ENCODE results near the gene CELF6.

The CELF6 gene

DNA sequence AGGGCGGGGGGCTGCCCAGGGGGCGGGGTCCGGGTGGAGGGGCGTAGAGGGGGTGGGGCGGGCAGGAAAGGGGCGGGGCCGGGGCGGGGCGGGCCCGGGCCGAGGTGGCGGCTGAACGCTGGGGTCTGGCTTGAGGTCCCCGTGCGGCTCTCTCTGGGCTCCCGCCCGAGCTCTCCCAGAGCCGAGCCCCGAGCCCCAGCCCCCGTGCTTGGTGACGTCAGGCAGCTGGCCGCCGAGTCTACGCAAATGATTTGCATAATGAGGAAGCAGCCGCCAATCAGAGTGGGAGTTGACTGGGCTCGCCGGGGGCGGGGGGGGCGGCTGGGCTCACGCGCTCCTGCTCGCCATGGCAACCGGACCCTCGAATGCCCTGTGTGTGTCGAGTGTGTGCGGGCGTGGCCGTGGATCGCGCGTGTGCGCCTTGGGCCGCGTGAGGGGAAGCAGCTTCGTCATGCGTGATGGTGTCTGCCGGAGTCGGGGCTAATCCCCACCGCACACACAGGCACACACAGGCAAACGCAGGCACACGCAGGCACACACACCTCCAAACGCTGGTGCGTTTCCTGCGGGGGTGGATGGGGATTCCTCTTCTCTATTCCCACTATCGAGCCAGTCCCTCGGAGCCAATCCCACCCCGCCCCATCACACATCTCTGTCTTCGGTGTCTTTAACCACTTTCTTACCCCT, at the start of gene CELF6:
TSS of gene CELF6 (minus strand) at position 173 of the 687 bp plus-strand sequence. CDS start 283 bp downstream, outside the sequence.
- peak; percentile 98 for DNase-seq (ENCODE audit: low spot score)

GRCh38 chr15:72368899-72369298, 48.9 kb upstream of the CELF6 start:
- DNase-seq (ENCODE audit: low spot score), result no peak

GRCh38 chr15:72368325-72368724, 48.4 kb upstream of the CELF6 start:
- DNase-seq (ENCODE audit: low spot score), result no peak

DNA sequence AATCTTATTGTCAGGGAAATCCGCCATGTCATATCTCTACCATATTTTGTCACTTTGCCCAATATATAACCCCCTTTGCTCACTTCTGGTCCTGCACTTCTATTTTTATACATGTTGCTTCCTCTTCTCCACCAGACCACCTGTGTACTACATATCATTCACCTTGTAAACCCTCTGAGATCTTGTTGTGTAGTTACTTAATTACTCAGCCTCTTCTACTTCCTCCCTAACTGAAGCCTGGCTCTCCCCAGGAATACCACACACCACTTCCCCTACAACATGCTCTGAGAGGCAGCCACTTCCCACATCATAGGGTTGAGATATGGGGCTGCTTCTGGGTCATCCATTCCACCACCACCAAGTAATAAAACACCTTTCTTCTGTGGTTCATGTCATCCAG, 45.9 kb upstream of the CELF6 start:
- no peak for DNase-seq (ENCODE audit: low spot score)

- DNase-seq (ENCODE audit: low spot score), result no peak
Observed at GRCh38 chr15:72361176-72361575, 41.2 kb upstream of the CELF6 start.

DNA sequence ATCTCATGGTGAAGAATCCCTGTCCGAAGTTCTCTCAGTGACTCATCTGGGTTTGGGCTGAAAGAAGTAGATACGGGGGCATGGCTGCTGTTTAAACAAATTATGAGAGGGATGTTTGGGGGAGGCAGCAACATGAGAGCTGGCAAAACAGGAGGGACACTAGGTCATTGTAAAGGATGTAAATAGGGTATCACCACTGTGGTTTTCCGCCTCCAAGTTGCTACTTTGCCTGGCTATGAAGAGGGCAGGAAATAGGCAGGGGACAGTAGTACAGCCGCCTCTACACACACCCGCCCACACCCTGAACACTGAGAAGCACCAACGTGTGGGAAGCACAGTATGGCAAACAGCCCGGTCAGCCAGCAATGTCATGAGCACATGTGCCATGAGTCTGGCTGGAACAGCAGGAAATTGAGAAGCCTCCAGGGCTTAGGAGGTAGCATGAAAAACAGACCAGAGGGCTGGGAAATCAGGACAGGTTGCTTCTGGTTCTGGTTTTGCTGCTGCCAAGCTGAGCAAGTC, 38.8 kb upstream of the CELF6 start:
- no peak for DNase-seq (ENCODE audit: low spot score)

- DNase-seq (ENCODE audit: low spot score), result no peak
Observed at GRCh38 chr15:72358121-72358520, 38.2 kb upstream of the CELF6 start.

- no peak for DNase-seq (ENCODE audit: low spot score)
Observed at GRCh38 chr15:72354496-72354895, 34.5 kb upstream of the CELF6 start.

DNA sequence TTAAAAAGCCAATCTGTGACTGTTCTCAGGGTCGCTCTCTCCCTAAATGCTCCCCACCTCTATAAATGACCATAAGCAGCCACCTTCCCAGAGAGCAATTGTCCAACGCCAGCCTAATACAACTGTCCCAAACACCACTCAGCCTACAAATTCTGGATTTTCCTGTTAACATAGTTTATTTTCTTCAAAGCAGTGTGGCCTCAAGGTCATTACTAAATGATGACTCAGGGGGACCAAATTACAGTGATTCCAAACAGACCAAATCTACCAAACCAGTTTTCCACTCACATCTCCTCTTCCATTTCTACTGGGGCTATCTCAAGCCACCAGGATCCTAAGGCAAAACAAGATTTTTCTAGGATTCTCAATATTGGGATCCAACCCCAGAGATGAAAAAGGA, 33.3 kb upstream of the CELF6 start:
- DNase-seq (ENCODE audit: low spot score), result no peak

DNA sequence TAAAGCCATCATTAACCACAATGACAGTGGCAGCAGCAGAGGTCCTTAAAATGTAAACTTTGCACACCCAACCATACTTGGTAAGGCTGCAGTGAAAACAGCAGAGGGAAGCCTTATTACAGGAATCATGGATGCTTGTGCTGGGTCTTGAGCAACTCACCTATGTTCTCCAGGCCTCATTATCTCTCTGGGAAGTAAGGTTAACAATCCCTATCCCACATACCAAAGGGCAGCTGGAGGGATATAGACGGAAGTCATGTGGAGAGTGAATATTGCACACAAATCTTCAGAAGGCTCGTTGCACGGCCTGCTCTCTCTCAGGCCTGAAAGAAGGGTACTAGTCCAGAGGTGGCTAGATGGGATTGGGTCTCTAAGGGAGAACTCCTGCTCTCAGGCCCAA, 25.8 kb upstream of the CELF6 start:
- DNase-seq (ENCODE audit: low spot score), result no peak

- DNase-seq (ENCODE audit: low spot score), result no peak
Observed at GRCh38 chr15:72345280-72345679, 25.3 kb upstream of the CELF6 start.

GRCh38 chr15:72344602-72345001, 24.6 kb upstream of the CELF6 start:
- DNase-seq (ENCODE audit: low spot score), result no peak

DNA sequence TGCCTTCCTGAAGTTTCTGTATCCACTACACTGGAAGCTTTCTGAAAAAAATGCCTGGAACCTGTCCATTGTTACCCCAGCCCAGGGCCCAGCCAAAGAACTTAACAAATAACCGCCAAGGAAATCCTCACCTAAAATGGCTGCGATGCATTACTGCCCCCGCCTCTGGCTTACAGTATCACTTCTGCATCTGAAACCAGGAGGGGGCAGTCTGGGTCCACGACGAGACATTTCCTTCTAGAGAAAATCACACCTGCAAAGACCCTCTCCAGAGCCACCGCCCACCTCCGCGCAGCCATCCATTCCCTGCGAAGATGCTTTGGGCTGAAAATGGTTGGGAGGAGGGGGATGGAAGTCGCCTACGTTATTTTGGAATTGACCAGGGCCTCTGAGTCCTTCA, 22.4 kb upstream of the CELF6 start:
- peak; percentile 72 for DNase-seq (ENCODE audit: low spot score)

DNA sequence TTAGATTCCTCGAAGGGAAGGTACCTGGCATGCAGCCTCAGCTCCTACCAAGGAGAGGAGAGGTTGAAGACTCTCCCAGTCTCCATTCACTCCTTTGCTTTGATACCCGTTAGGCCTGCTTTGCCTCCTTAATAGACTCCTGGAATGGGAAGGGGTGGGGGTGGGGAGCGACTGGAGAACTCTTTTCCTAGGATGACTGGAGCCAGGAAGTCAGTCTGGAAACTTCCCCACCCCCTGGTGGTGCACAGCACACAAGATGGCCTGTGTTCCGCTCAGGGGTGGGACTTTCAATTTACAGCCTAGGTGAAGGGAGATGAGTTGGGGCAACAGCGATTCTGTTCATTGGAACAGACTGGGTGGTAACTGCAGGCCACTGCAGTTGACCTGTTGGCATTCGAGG, 21.4 kb upstream of the CELF6 start:
- DNase-seq (ENCODE audit: low spot score), result peak; percentile 58

GRCh38 chr15:72340366-72340765, 20.4 kb upstream of the CELF6 start:
- no peak for DNase-seq (ENCODE audit: low spot score)

GRCh38 chr15:72339777-72340177, 19.8 kb upstream of the CELF6 start:
- DNase-seq (ENCODE audit: low spot score), result no peak

- no peak for DNase-seq (ENCODE audit: low spot score)
Observed at GRCh38 chr15:72338617-72339321, 18.8 kb upstream of the CELF6 start.

- DNase-seq (ENCODE audit: low spot score), result no peak
Observed at GRCh38 chr15:72338148-72338547, 18.2 kb upstream of the CELF6 start.

- no peak for DNase-seq (ENCODE audit: low spot score)
Observed at GRCh38 chr15:72334842-72335241, 14.9 kb upstream of the CELF6 start.

- DNase-seq (ENCODE audit: low spot score), result no peak
Observed at GRCh38 chr15:72331021-72331420, 11.1 kb upstream of the CELF6 start.

- no peak for DNase-seq (ENCODE audit: low spot score)
Observed at GRCh38 chr15:72323752-72324151, 3.8 kb upstream of the CELF6 start.

DNA sequence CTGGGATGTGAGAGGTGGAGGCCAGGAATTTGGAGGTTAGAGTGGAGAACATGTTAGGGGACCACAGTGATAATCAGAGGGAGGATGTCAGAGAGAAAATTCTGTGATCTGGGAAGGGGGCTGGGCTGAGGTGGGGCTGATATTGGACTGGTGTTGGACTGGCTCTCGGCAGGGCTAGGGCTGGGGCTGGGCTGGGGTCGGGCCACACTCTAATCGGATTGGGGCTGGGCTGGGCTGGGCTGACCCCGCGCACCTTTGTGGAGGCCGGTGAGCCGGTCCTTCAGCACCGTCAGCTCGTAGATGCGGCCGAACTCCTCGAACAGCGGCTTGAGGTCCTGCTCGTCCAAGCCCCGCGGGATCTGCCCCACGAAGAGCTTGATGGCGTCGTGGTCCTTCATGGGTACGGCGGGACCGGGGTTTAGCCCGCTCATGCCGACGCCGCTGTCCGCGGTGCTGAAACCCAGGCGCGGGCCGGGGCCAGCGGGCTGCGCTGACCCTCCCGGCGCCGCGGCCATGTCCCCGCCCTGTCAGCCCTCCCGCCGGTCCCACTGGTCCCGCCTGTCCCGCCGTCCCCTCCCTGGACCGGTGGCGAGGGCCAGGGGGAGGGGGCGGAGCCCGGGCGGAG, 485 bp downstream of the CELF6 start:
- DNase-seq (ENCODE audit: low spot score), result peak; percentile 99

- no peak for DNase-seq (ENCODE audit: low spot score)
Observed at GRCh38 chr15:72318408-72318942, 1.5 kb downstream of the CELF6 start.

Measured in iPS-NIHi11 (cell line).